ENCODE results near the gene COPB1.

DNA sequence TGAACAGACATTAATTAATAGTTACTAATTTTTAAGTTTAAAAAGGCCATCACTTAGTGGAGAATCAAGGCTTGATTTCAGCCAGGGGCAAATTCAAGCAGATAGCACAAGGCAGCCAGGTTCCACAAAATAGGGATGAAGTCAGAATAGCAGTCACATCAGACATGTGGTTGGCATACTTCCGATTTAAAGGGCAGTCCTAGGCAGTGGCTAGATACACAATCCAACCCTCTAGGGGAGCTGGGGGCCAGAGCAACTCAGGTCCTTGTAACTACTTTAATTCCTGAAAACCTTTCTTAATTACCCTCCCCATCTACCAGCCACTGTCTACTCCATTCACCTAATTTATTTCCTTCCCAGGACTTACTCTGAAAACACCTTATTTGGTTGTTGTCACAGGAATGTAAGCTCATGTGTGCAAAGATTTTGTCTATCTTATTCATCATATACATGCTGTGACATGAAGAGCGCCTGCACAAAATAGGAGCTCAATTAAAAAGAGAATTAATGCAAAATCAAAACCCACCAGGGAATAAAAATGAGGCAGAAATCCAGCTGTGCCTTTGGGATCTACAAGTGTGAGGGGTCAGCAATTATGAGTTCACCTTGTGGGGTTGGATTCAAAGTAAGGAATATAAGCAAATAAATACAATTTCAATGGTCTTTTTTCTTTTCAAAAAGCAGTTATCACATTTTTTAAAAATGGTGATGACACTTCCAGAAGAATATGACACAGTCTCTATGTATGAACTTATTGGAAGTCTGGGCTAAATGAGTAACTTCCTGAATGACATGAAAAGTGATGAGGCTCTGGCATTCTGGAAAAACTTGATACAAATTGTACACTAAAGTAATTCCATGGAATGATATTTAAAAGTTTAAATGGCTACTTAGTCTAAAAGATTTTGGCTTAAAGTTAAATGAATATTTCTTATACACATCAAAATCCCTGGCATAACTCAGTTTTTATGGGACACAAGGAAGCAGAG is 53.8 kb downstream of the COPB1 start:
- no peak for TF ChIP-seq CTCF (IDR thresholded peaks at IDR 0.05)
- no peak for TF ChIP-seq POLR2A (IDR thresholded peaks at IDR 0.05)

Data from uterus (tissue), 2 donors.